Ascending aorta (tissue), 2 donors: ENCODE results near the gene GMPR. TPM values are rescaled to one million over a fixed set of nuclear protein-coding genes. Genes with fewer than 3 reads are reported as not detected.

Experiments used
- DNase-seq, 2 donors: peaks; one replicate each; pipeline ENCODE4 v3.0.0-alpha.2; 2019; ENCODE audit warnings: low spot score in 2 of 2
- H3K27ac ChIP-seq, 2 donors: fragments of 200-600 bp; sonication (generic); one replicate each; pipeline ENCODE4 v1.5.1; 2016 to 2017; ENCODE audit warnings: mild to moderate bottlenecking in 1 of 2
- H3K27me3 ChIP-seq: fragments of 200-600 bp; sonication (generic); one replicate; pipeline ENCODE4 v1.5.1; 2017
- H3K36me3 ChIP-seq, 2 donors: fragments of 200-600 bp; sonication (generic); one replicate each; pipeline ENCODE4 v1.5.1; 2016
- H3K4me1 ChIP-seq, 2 donors: fragments of 200-600 bp; sonication (generic); one replicate each; pipeline ENCODE4 v1.5.1; 2016 to 2017; ENCODE audit warnings: mild to moderate bottlenecking in 1 of 2
- H3K4me3 ChIP-seq, 2 donors: fragments of 200-600 bp; sonication (generic); one replicate each; pipeline ENCODE4 v1.5.1; 2016 to 2017; ENCODE audit warnings: mild to moderate bottlenecking in 1 of 2
- H3K9me3 ChIP-seq, 2 donors: fragments of 200-600 bp; sonication (generic); one replicate each; pipeline ENCODE4 v1.5.1; 2016
- CTCF ChIP-seq, 3 experiments: fragments of 200-600 bp in 2 of 3; fragments of 450-650 bp in 1 of 3; sonication (generic) in 2 of 3; IDR thresholded peaks; one replicate each; pipeline ENCODE4 v1.5.1; 2016 to 2019; ENCODE audit warnings: antibody characterized with exemption in 3 of 3, mild to moderate bottlenecking in 1 of 3, moderate library complexity in 1 of 3
- intact Hi-C: fragments of 100-400 bp; cut with DNase I; formaldehyde crosslinking; loops from one replicate; pipeline ENCODE4 v1.15.1; 2023
- total RNA-seq: library from RNA; depleted of rRNA; stranded (reverse); fragments of >200 nt; gene quantifications from one replicate; pipeline ENCODE4 v1.1.0, GENCODE V29; 2016

GMPR gene
- total RNA-seq, 1 donor from 2014 or later = 18.4 TPM

- Histone ChIP-seq H3K27me3 (no peaks in the 10 kb centered on the region), H3K4me3 (no peak overlapping the region), H3K9me3 (no peaks in the 10 kb centered on the region), H3K36me3 (peaks cover 42 to 83% of the 10 kb centered on the region in 2 donors), H3K27ac (no peak overlapping the region), H3K4me1 (no peaks in the 10 kb centered on the region)
- DNase-seq = no peak
- intact Hi-C loops = no loop called here
- TF ChIP-seq CTCF (IDR thresholded peaks at IDR 0.05) = no peak
These were observed 13.3 kb downstream of the GMPR start for GRCh38 chr6:16251706-16252105.

- Histone ChIP-seq H3K27me3 (no peaks in the 10 kb centered on the region), H3K9me3 (no peaks in the 10 kb centered on the region), H3K27ac (no peak overlapping the region), H3K36me3 (peaks cover 37 to 76% of the 10 kb centered on the region in 2 donors), H3K4me1 (peaks cover 0 to under 1% of the 10 kb centered on the region in 2 donors), H3K4me3 (no peak overlapping the region)
- TF ChIP-seq CTCF (IDR thresholded peaks at IDR 0.05) = no peak
- intact Hi-C loops = no loop called here
- DNase-seq = no peak
These were observed 14.4 kb downstream of the GMPR start for GRCh38 chr6:16252686-16253299.

GRCh38 chr6:16253399-16254144, 15.2 kb downstream of the GMPR start:
- intact Hi-C loops = no loop called here
- no peak for DNase-seq
- Histone ChIP-seq H3K4me3 (no peak overlapping the region), H3K27me3 (no peaks in the 10 kb centered on the region), H3K4me1 (peaks cover 0 to 7% of the 10 kb centered on the region in 2 donors), H3K27ac (no peak overlapping the region), H3K9me3 (no peaks in the 10 kb centered on the region), H3K36me3 (peaks cover 35 to 69% of the 10 kb centered on the region in 2 donors)
- no peak for TF ChIP-seq CTCF (IDR thresholded peaks at IDR 0.05)

- no peaks in the 10 kb centered on the region for H3K27me3 ChIP-seq
- no peak for TF ChIP-seq CTCF (IDR thresholded peaks at IDR 0.05)
- no peaks in the 10 kb centered on the region for H3K9me3 ChIP-seq
- H3K27ac ChIP-seq = no peak overlapping the region
- no peak overlapping the region for H3K4me3 ChIP-seq
- peaks cover 0 to 7% of the 10 kb centered on the region in 2 donors for H3K4me1 ChIP-seq
- DNase-seq = no peak
- intact Hi-C loops = no loop called here
- peaks cover 32 to 62% of the 10 kb centered on the region in 2 donors for H3K36me3 ChIP-seq
These were observed 16.1 kb downstream of the GMPR start for GRCh38 chr6:16254535-16254934.

- Histone ChIP-seq H3K27me3 (no peaks in the 10 kb centered on the region), H3K27ac (no peak overlapping the region), H3K36me3 (peaks cover 17 to 40% of the 10 kb centered on the region in 2 donors), H3K4me1 (peaks cover 0 to 7% of the 10 kb centered on the region in 2 donors), H3K9me3 (no peaks in the 10 kb centered on the region), H3K4me3 (no peak overlapping the region)
- DNase-seq = no peak
- no peak for TF ChIP-seq CTCF (IDR thresholded peaks at IDR 0.05)
- intact Hi-C loops = no loop called here
These were observed 18.4 kb downstream of the GMPR start for GRCh38 chr6:16256781-16257180.
